GM23248 (cell line): ENCODE results near the gene SH3PXD2A.

ENCODE experiments used
- EZH2 ChIP-seq: fragments of 200-600 bp; sonication (generic); IDR thresholded peaks from 2 replicates; pipeline ENCODE4 v1.6.1; 2018; ENCODE audit warnings: antibody characterized with exemption, mild to moderate bottlenecking; ENCODE audit not compliant: insufficient read depth, poor library complexity, severe bottlenecking
- EZH2phosphoT487 ChIP-seq: fragments of 200-600 bp; sonication (generic); IDR thresholded peaks from 2 replicates; pipeline ENCODE4 v1.6.1; 2018; ENCODE audit warnings: antibody characterized with exemption, moderate library complexity, mild to moderate bottlenecking, low read depth; ENCODE audit not compliant: insufficient read depth

- TF ChIP-seq EZH2phosphoT487: no peak
- no peak for TF ChIP-seq EZH2
Observed at GRCh38 chr10:103593022-103593570, 262.3 kb downstream of the SH3PXD2A start.
